HEK293 (cell line): ENCODE data around the gene MAMDC2.

Source experiments
- TF ChIP-seq, protein P1 (sequence below): fragments of 450-650 bp; formaldehyde crosslinking; IDR thresholded peaks from 2 replicates; pipeline ENCODE4 v1.5.1; 2016; ENCODE audit warnings: missing biosample characterization, missing genetic modification characterization
- TF ChIP-seq, protein P2 (sequence below): fragments of 450-650 bp; formaldehyde crosslinking; conservative IDR thresholded peaks from 2 replicates; pipeline ENCODE4 v1.5.1; 2016; ENCODE audit warnings: low read depth, missing biosample characterization, missing genetic modification characterization

DNA sequence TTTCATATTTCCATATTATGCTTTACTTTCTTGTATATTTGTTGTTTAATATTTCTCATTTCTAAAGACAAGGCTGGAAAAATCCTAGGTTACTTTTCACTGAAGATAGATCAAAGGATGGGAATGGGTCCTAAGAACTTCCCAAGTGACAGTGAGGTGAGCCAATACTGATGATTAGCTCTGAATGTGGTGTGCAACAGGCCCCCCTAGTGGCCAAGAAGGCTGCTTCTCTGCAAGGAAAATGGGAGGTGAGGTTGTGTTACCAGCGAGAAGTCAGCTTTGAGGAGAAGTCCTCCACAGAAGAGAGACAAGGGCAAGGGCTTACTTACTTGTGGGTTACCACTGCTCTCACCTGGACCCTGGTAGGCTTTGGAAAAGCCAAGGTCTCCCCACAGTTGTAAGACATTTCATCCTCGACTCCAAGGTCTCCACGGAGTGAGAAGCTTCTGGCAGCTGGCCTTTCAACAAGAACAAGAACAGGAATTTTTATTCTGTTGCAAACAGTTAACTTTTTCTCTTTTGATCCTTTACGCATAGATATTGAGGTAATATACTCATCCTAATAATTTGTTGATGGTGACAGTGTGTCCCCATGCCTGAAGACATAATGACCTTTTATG is 69.9 kb downstream of the MAMDC2 start:
- TF ChIP-seq, protein P1, sequence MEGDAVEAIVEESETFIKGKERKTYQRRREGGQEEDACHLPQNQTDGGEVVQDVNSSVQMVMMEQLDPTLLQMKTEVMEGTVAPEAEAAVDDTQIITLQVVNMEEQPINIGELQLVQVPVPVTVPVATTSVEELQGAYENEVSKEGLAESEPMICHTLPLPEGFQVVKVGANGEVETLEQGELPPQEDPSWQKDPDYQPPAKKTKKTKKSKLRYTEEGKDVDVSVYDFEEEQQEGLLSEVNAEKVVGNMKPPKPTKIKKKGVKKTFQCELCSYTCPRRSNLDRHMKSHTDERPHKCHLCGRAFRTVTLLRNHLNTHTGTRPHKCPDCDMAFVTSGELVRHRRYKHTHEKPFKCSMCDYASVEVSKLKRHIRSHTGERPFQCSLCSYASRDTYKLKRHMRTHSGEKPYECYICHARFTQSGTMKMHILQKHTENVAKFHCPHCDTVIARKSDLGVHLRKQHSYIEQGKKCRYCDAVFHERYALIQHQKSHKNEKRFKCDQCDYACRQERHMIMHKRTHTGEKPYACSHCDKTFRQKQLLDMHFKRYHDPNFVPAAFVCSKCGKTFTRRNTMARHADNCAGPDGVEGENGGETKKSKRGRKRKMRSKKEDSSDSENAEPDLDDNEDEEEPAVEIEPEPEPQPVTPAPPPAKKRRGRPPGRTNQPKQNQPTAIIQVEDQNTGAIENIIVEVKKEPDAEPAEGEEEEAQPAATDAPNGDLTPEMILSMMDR (tag by site-specific recombination) = 0 out of 2 replicates have a peak, but pooled peaks have one; percentile 28
- TF ChIP-seq, protein P2, sequence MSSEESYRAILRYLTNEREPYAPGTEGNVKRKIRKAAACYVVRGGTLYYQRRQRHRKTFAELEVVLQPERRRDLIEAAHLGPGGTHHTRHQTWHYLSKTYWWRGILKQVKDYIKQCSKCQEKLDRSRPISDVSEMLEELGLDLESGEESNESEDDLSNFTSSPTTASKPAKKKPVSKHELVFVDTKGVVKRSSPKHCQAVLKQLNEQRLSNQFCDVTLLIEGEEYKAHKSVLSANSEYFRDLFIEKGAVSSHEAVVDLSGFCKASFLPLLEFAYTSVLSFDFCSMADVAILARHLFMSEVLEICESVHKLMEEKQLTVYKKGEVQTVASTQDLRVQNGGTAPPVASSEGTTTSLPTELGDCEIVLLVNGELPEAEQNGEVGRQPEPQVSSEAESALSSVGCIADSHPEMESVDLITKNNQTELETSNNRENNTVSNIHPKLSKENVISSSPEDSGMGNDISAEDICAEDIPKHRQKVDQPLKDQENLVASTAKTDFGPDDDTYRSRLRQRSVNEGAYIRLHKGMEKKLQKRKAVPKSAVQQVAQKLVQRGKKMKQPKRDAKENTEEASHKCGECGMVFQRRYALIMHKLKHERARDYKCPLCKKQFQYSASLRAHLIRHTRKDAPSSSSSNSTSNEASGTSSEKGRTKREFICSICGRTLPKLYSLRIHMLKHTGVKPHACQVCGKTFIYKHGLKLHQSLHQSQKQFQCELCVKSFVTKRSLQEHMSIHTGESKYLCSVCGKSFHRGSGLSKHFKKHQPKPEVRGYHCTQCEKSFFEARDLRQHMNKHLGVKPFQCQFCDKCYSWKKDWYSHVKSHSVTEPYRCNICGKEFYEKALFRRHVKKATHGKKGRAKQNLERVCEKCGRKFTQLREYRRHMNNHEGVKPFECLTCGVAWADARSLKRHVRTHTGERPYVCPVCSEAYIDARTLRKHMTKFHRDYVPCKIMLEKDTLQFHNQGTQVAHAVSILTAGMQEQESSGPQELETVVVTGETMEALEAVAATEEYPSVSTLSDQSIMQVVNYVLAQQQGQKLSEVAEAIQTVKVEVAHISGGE (tag by site-specific recombination) = no peak
